Stimulated activated memory B cell treated with anti-CD40 and anti-IgM and Interleukin-4, amounts not matched to agents 10 μg/mL and 1 μg/mL and 100 μg/mL, for 72 hours (primary cell): ENCODE data around the gene KLRC2.
"Not testable (repeated sequence)": the region's sequence is repeated elsewhere in the genome, so short reads cannot be mapped to it uniquely, and the experiment has no call there.

Source experiments
- ATAC-seq: fragments of 150-1000 bp; cut with Tn5 transposase; 2 replicates; pipeline ENCODE4 v1.10.0; 2021
- H3K27ac Mint-ChIP-seq: one replicate; pipeline ENCODE4 v1.8.0; 2022; ENCODE audit warnings: mild to moderate bottlenecking, mixed read lengths
- H3K27me3 Mint-ChIP-seq: one replicate; pipeline ENCODE4 v1.8.0; 2022; ENCODE audit warnings: mixed read lengths
- H3K36me3 Mint-ChIP-seq: one replicate; pipeline ENCODE4 v1.8.0; 2022; ENCODE audit warnings: mixed read lengths
- H3K4me1 Mint-ChIP-seq: one replicate; pipeline ENCODE4 v1.8.0; 2022; ENCODE audit warnings: mixed read lengths
- H3K4me3 Mint-ChIP-seq: one replicate; pipeline ENCODE4 v1.8.0; 2022; ENCODE audit warnings: mild to moderate bottlenecking, moderate library complexity, mixed read lengths
- H3K9me3 Mint-ChIP-seq: one replicate; pipeline ENCODE4 v1.8.0; 2022; ENCODE audit warnings: mixed read lengths

The KLRC2 gene

DNA sequence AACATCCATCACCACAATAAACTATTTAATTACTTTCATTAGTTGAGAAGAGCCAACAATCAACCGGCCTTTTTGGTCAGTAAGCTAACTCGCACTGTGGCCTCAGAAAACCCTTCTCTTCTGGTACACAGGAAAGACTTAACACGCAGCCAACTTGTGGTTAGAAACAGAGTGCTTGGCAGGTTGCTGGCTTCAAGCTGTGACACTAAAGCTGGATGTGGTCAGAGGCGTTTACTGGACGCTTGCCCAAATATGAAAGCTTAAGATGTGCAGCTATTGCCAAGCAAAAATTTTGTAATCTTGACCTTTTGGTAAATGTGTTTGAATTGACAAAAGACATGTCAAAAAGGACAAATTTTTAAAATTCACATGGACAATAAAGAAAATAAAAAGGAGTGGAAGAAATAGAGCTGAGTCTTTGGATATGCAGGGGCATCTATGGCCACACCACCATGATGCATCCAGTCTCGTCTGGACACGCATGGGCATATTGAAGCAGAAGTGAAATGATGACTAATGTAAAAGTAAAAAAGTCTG is 43.3 kb downstream of the KLRC2 start:
- H3K27ac Mint-ChIP-seq = peak overlapping the region; percentile 76
- ATAC-seq = peak; percentile 60
- no peaks in the 10 kb centered on the region for H3K27me3 Mint-ChIP-seq
- H3K4me1 Mint-ChIP-seq = peaks cover 31% of the 10 kb centered on the region
- H3K36me3 Mint-ChIP-seq = no peaks in the 10 kb centered on the region
- no peaks in the 10 kb centered on the region for H3K9me3 Mint-ChIP-seq
- peak overlapping the region; percentile 44 for H3K4me3 Mint-ChIP-seq

DNA sequence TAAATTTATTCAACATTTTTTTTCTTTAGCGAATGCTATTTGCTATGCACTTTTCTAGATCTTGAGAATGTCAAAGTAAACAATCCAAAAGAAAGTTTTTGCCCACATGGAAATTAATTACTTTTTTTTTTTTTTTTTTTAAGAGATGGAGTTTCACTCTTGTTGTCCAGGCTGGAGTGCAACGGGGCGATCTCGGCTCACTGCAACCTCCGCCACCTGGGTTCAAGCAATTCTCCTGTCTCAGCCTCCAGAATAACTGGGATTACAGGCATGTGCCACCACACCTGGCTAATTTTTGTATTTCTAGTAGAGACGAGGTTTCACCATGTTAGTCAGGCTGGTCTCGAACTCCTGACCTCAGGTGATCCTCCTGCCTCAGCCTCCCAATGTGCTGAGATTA is 44.8 kb downstream of the KLRC2 start:
- H3K36me3 Mint-ChIP-seq, H3K9me3 Mint-ChIP-seq, H3K27me3 Mint-ChIP-seq, ATAC-seq, H3K4me3 Mint-ChIP-seq: not testable (repeated sequence)
- H3K4me1 Mint-ChIP-seq = peaks cover 31% of the 10 kb centered on the region
- peak overlapping the region; percentile 14 for H3K27ac Mint-ChIP-seq

DNA sequence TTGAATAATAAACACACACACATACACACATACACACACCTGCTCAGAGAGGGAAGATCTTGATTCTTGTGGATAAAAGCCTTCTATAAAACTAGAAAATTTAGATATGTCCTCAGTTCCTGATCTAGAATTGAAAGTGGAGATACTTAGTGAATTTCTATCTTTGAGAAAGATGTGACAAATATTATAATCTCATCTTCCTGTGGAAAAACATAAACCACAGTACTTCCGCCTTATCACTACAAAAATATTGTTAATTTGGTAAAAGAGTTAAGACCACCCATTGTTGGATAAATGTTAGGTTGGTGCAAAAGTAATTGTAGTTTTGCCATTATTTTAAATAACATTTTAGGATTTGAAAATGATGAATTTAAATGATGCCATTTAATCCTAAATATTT is 45.9 kb downstream of the KLRC2 start, which contains the start of gene KLRK1:
KLRK1 (minus strand) TSS at position 138 of the 400 bp plus-strand sequence. CDS start 1,231 bp downstream, outside the sequence.
- Mint-ChIP-seq H3K27ac (peak within 1 kb of the TSS; percentile 77), H3K9me3 (no peaks in the 10 kb centered on the region), H3K27me3 (no peaks in the 10 kb centered on the region), H3K4me1 (peaks cover 20% of the 10 kb centered on the region), H3K4me3 (peak within 1 kb of the TSS; percentile 68), H3K36me3 (no peaks in the 10 kb centered on the region)
- ATAC-seq = no peak

DNA sequence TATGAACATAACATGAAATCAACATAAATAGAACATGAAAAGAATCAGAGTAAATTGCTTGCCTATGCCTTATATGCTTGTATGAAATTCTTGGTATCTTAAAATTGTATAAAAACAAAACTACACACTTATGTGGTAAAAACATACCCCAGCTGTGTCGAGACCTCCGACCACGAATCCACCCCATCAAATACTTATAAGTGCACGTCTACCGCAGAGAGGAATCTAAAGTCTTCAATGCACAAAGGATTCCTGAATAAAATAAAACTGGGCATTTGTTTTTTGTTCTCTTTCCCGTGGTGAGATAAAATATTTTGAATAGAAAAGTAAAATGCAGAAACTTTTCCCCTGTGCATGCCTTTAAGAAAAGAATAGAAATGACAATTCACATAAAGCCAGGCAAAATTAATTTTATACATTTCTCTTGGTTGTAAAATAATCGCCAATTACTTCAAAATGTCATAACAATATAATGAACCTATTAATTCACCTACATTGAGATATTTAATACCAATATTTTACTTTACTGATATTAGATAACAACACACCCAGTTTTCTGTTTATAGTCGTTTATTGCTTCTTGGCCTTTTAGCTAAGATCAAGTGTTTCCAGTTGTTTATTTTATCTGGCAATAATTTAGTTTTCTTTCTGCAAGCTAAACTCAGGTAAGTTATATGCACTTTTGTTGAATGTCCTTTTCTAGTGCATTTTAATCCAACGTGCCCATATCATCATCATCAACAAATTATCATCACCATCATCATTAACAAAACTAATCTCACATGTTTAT is 47.0 kb downstream of the KLRC2 start:
- peaks cover 5% of the 10 kb centered on the region for H3K9me3 Mint-ChIP-seq
- H3K27me3 Mint-ChIP-seq = peaks cover 11% of the 10 kb centered on the region
- H3K36me3 Mint-ChIP-seq = no peaks in the 10 kb centered on the region
- H3K27ac Mint-ChIP-seq = peak overlapping the region; percentile 77
- H3K4me1 Mint-ChIP-seq = peaks cover 12% of the 10 kb centered on the region
- ATAC-seq = no peak
- H3K4me3 Mint-ChIP-seq = peak overlapping the region; percentile 68

DNA sequence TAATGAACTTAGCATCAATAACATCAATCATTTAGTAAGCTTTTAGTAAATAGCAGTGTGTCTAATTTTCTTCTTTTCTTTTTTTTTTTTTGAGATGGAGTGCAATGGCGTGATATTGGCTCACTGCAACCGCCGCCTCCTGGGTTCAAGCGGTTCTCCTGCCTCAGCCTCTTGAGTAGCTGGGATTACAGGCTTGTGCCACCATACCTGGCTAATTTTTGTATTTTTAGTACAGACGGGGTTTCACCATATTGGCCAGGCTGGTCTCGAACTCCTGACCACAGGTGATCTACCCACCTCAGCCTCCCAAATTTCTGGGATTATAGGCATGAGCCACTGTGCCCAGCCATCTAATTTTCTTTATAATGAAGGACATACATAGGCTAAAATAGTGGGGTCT is 48.3 kb downstream of the KLRC2 start:
- H3K27ac Mint-ChIP-seq = peak overlapping the region; percentile 37
- not testable (repeated sequence) for H3K9me3 Mint-ChIP-seq, H3K36me3 Mint-ChIP-seq, H3K4me3 Mint-ChIP-seq, ATAC-seq, H3K4me1 Mint-ChIP-seq
- peaks cover 11% of the 10 kb centered on the region for H3K27me3 Mint-ChIP-seq

DNA sequence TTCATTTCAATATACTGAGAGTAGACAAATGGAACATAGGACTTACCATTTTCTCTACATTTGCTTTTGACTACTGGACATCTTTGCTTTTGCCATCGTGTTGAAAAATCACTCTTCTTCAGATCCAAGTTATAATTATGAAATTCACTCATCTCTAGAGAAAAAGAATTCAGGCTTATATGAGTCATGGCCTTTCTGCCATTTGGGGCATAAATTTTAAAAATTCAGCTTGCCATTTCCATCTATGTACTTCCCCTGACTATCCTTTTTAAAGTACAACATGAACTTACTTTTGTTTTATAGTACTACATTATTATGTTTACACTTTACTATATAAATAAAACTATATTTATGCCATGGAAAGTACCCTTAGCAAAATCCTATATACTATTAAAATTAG is 49.0 kb downstream of the KLRC2 start:
- H3K36me3 Mint-ChIP-seq = no peaks in the 10 kb centered on the region
- H3K9me3 Mint-ChIP-seq = peaks cover 5% of the 10 kb centered on the region
- ATAC-seq = no peak
- H3K27ac Mint-ChIP-seq = peak overlapping the region; percentile 37
- H3K4me1 Mint-ChIP-seq = peaks cover 7% of the 10 kb centered on the region
- H3K27me3 Mint-ChIP-seq = peaks cover 12% of the 10 kb centered on the region
- H3K4me3 Mint-ChIP-seq = no peak overlapping the region

DNA sequence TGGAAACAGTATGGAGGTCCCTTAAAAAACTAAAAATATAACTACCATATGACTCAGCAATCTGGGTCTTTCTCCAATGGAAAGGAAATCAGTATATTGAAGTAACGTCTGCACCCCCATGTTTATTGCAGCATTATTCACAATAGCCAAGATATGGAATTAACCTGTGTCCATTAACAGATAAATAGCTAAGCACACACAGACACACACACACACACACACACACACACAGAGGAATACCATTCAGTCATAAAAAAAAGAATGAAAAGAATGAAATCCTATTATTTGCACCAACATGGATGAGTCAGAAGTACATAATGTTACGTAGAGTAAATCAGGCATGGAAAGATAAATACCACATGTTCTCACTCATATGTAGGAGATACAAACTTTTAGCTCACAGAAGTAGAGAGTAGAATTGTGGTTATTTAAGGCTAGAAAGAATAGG is 50.6 kb downstream of the KLRC2 start:
- Mint-ChIP-seq H3K27ac (no peak overlapping the region), H3K4me1 (peaks cover 5% of the 10 kb centered on the region)
- ATAC-seq = no peak

DNA sequence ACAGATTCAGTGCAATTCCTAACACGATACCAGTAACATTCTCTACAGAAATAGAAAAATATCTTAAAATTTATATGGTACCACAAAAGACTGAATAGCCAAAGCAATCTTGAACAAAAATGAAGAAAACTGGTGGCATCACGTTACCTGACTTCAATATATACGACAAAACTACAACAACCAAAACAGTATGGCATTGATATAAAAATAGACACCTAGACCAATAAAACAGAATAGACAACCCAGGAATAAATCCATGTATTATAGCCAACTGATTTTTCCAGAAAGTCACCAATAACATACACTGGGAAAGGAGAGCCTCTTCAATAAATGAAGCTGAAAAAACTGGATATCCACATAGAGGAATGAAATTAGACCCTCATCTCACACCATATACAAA is 51.6 kb downstream of the KLRC2 start:
- Mint-ChIP-seq H3K4me1 (no peaks in the 10 kb centered on the region), H3K36me3 (peaks cover 9% of the 10 kb centered on the region), H3K27ac (no peak overlapping the region), H3K4me3 (peak overlapping the region; percentile 13), H3K9me3 (peaks cover 5% of the 10 kb centered on the region), H3K27me3 (peaks cover 31% of the 10 kb centered on the region)
- no peak for ATAC-seq

More for the DNA sequence above, 50.6 kb downstream of the KLRC2 start:
- Mint-ChIP-seq H3K36me3 (peaks cover 9% of the 10 kb centered on the region), H3K9me3 (peaks cover 5% of the 10 kb centered on the region), H3K4me3 (peak overlapping the region; percentile 0), H3K27me3 (peaks cover 29% of the 10 kb centered on the region)

DNA sequence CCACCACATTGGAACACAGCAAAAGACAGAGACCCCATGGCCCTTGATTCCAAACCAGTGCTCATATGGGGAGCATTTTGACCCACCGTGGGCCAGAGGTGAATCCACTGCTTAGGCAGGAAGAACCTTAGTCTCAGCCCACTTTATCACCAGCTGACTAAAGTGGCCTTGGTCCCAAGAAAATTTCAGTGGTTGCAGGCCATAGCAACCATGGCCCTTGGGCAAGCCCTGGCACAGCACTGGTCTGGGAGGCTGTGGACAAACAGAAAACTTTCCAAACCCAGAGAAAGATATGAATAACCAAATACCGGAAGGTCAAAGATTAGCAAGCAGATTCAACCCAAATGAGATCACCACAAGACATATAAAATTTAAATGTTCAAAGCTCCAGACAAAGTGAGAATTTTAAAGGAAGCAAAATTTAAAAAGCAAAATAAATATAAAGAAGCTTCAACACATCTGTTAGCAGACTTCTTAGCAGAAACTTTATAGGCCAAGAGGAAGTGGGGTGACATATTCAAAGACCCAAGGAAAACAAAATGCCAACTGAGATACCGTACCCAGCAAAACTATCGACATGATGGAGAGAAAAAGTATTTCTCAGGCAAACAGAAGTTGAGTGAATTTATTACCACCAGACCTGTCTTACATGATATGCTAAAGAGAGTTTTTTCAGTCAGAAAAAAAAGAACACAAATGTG is 53.7 kb downstream of the KLRC2 start:
- ATAC-seq = no peak
- Mint-ChIP-seq H3K4me1 (no peaks in the 10 kb centered on the region), H3K27me3 (peaks cover 31% of the 10 kb centered on the region), H3K27ac (no peak overlapping the region), H3K4me3 (no peak overlapping the region), H3K9me3 (peaks cover 5% of the 10 kb centered on the region), H3K36me3 (peaks cover 9% of the 10 kb centered on the region)
